GM21381 (cell line): Measurements from ENCODE around the gene ISL2.

ENCODE experiments used
- ATAC-seq: cut with Tn5 transposase; IDR thresholded peaks from one replicate; pipeline ENCODE4 v1.9.1; 2021; ENCODE audit warnings: mild to moderate bottlenecking, moderate library complexity; ENCODE audit not compliant: unreplicated experiment

ISL2 gene

GRCh38 chr15:76368122-76368621 is 31.6 kb downstream of the ISL2 start:
- ATAC-seq = no peak

DNA sequence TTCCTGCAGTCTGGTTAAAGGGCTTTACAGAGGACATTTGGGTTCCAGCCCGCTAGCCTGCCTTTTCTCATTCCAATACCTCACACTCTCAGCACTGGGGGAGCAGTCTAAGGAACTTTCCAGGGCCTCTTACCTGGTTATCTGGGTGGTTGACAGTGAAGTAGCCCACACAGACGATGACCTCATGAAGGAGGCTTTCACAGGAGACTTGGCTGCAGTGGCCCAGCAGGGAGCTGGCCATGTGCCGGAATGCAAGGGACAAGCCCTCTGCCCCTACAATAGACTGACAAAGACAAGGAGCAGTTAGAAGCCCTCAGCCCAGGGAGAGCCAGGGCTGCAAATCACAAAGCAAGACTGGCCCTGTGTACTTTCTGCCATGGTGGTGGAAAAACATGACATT is 39.5 kb downstream of the ISL2 start:
- no peak for ATAC-seq

GRCh38 chr15:76376816-76377215 is 40.2 kb downstream of the ISL2 start:
- no peak for ATAC-seq

- no peak for ATAC-seq
Observed at GRCh38 chr15:76377217-76377616, 40.6 kb downstream of the ISL2 start.

GRCh38 chr15:76377751-76378150 is 41.2 kb downstream of the ISL2 start:
- ATAC-seq = no peak

GRCh38 chr15:76378691-76379090 is 42.1 kb downstream of the ISL2 start:
- no peak for ATAC-seq

GRCh38 chr15:76380249-76380648 is 43.7 kb downstream of the ISL2 start:
- no peak for ATAC-seq

DNA sequence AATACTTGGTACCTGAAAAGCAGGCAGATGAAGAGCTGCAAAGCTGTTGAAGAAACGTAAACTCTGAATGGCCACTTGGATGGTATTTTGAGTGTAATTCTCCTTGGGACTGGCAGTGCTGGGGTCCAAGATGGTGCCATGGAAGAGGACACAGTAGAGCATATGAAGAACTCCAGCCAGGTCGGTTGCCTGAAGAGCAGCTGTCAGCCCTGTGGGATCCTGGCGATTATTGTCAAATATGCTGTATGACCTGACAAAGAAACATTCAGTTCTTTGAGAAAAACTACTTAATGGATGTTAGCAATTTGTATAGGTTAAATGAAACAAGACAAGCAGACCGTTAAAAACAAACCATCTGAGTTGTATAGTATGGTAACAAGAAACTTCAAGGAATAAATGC is 44.8 kb downstream of the ISL2 start:
- no peak for ATAC-seq

DNA sequence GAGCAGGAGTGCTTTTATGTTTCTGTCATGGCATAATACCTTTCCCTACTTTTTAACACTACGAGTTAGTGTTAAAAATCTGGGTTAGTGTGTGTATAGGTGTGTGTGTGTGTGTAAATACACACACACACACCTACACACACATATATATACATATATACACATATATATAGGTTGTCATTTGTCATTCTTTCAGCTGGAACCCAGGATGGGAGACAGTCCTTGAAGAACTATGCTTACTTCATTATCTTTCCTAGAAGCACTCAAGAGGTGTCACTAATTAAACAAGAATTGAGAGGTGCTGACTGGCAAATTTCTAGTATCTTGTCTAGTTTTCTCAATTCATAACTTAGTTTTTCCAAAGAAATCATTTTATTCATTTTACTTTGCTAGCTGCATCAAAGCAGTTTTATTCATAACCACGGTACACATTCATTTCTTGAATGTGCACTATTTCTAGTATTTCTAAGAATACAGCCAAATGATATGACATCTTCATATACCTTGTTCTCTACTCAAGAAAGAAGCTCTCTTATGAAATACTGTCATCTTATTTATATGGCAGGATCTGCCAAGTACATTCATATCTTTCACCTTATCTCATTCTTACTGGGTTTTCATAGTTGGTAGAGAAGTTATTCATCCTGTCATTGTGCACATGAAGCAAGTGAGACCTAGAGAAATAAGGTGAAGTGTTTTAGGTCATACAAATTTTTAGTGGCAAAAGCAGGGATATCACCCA is 46.6 kb downstream of the ISL2 start:
- ATAC-seq = no peak

DNA sequence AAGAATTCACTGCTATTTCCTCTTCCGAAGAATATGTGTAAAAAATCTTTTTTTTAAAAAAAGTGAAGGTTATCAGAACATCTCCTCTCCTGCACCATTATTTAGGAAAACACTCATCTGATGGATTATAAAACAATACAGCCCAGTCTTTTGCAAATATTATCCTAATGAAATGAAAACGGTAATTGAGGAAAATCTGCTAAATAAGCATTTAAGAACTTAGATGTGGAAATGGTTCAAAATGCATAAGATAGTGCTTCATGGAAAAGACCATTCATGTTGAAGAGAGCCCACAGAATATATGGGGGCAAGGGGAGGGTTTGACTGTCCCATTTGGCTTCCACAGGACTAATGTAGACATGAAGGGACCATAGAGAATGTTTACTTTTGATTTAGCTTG is 47.8 kb downstream of the ISL2 start:
- no peak for ATAC-seq

GRCh38 chr15:76386178-76386577 is 49.6 kb downstream of the ISL2 start:
- ATAC-seq = no peak

- ATAC-seq = no peak
Observed at GRCh38 chr15:76386926-76387325, 50.4 kb downstream of the ISL2 start.

DNA sequence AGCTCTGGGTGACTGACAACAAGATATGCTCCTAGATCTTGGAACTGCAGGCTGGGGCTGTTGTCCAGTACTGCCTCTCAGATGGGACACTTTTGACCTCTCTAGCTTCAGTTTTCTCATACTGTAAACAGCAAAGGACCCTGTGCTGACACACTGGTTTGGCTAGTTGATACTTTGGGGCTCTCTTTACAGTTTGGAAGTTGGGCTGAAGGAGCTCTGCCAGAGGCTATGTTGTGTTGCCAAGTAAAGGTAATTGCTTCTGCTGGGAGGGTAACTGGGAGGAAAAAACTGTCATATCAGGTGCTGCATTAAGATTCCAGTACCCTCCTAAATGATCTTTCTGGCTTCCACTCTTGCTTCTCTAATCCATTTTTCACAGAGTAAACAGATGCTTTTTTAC is 54.0 kb downstream of the ISL2 start:
- no peak for ATAC-seq

GRCh38 chr15:76391309-76391708 is 54.7 kb downstream of the ISL2 start:
- no peak for ATAC-seq

GRCh38 chr15:76391847-76392246 is 55.3 kb downstream of the ISL2 start:
- ATAC-seq = no peak
